Renal pelvis (tissue), 12 donors: ENCODE data around the gene DSCAM. TPM values are rescaled to one million over a fixed set of nuclear protein-coding genes. Genes with fewer than 3 reads are reported as not detected.
A peak's percentile ranks its signal among the peaks of the same experiment; 100 is the strongest.
"Not testable (repeated sequence)": the region's sequence is repeated elsewhere in the genome, so short reads cannot be mapped to it uniquely, and the experiment has no call there.

Source experiments
- DNase-seq: peaks from one replicate; pipeline ENCODE4 v3.0.0-alpha.2; 2013
- long read RNA-seq, 16 experiments: transcript quantifications; one replicate each; lab custom pipeline, GENCODE V29; 2026
- polyA plus RNA-seq, 3 donors: library from polyadenylated mRNA; unstranded; fragments of 120-200 nt; gene quantifications; one replicate each; pipeline ENCODE4 v1.2.1, GENCODE V29; 2013; ENCODE audit not compliant: insufficient read length in 3 of 3

DSCAM gene
- under 1 TPM; 0.07 to 0.13 (median 0.08) TPM for polyA plus RNA-seq
- long read RNA-seq, donor 1, result 0 reads
- long read RNA-seq, donor 2, result 0 reads
- long read RNA-seq, donor 3, result 0 reads
- long read RNA-seq, donor 4, result 0 reads
- long read RNA-seq, donor 5, result 0 reads
- long read RNA-seq, donor 6, result 0 reads
- long read RNA-seq, donor 7, result 0 reads
- long read RNA-seq, donor 8, result 0 reads
- long read RNA-seq, donor 9, result 0 reads
- long read RNA-seq, donor 10, result 0 reads
- long read RNA-seq, donor 11, result 0 reads
- long read RNA-seq, donor 12, result 0 reads
- long read RNA-seq, donor 13, result 0 reads
- long read RNA-seq, donor 14, result 0 reads
- long read RNA-seq, donor 15, result 0 reads
- long read RNA-seq, donor 16, result 0 reads

GRCh38 chr21:40846587-40847411 lies at the start of gene DSCAM:
TSS of gene DSCAM (minus strand) at chr21:40847158. CDS start at chr21:40846661, 497 bp downstream.
- DNase-seq, result peak; percentile 27

- DNase-seq, result not testable (repeated sequence)
Observed at GRCh38 chr21:40895697-40896096, 48.7 kb upstream of the DSCAM start.

- DNase-seq, result no peak
Observed at GRCh38 chr21:40886931-40887330, 40.0 kb upstream of the DSCAM start.

GRCh38 chr21:40886006-40886405 lies 39.0 kb upstream of the DSCAM start:
- no peak for DNase-seq

- DNase-seq, result no peak
Observed at GRCh38 chr21:40882192-40882915, 35.4 kb upstream of the DSCAM start.

GRCh38 chr21:40881767-40882166 lies 34.8 kb upstream of the DSCAM start:
- no peak for DNase-seq

- no peak for DNase-seq
Observed at GRCh38 chr21:40871099-40871498, 24.1 kb upstream of the DSCAM start.

GRCh38 chr21:40863839-40864238 lies 16.9 kb upstream of the DSCAM start:
- no peak for DNase-seq

- no peak for DNase-seq
Observed at GRCh38 chr21:40858517-40858916, 11.6 kb upstream of the DSCAM start.

- no peak for DNase-seq
Observed at GRCh38 chr21:40853956-40854688, 7.2 kb upstream of the DSCAM start.

- no peak for DNase-seq
Observed at GRCh38 chr21:40852563-40852962, 5.6 kb upstream of the DSCAM start.

GRCh38 chr21:40851749-40852148 lies 4.8 kb upstream of the DSCAM start:
- DNase-seq, result no peak

GRCh38 chr21:40850071-40850470 lies 3.1 kb upstream of the DSCAM start:
- no peak for DNase-seq

GRCh38 chr21:40847951-40848350 lies 993 bp upstream of the DSCAM start:
- no peak for DNase-seq

- no peak for DNase-seq
Observed at GRCh38 chr21:40846103-40846502, 855 bp downstream of the DSCAM start.

GRCh38 chr21:40845441-40845995 lies 1.4 kb downstream of the DSCAM start:
- DNase-seq, result no peak

GRCh38 chr21:40844935-40845334 lies 2.0 kb downstream of the DSCAM start:
- no peak for DNase-seq

GRCh38 chr21:40842197-40842552 lies 4.8 kb downstream of the DSCAM start:
- DNase-seq, result no peak

- peak; percentile 75 for DNase-seq
Observed at GRCh38 chr21:40841524-40842196, 5.3 kb downstream of the DSCAM start.

GRCh38 chr21:40840401-40841125 lies 6.4 kb downstream of the DSCAM start:
- DNase-seq, result no peak
